ENCODE measurements around the gene SMIM24. TPM values are rescaled to one million over a fixed set of nuclear protein-coding genes. Genes with fewer than 3 reads are reported as not detected.

Gene SMIM24
- total RNA-seq, 2 experiments from 2014 or later: not detected

DNA sequence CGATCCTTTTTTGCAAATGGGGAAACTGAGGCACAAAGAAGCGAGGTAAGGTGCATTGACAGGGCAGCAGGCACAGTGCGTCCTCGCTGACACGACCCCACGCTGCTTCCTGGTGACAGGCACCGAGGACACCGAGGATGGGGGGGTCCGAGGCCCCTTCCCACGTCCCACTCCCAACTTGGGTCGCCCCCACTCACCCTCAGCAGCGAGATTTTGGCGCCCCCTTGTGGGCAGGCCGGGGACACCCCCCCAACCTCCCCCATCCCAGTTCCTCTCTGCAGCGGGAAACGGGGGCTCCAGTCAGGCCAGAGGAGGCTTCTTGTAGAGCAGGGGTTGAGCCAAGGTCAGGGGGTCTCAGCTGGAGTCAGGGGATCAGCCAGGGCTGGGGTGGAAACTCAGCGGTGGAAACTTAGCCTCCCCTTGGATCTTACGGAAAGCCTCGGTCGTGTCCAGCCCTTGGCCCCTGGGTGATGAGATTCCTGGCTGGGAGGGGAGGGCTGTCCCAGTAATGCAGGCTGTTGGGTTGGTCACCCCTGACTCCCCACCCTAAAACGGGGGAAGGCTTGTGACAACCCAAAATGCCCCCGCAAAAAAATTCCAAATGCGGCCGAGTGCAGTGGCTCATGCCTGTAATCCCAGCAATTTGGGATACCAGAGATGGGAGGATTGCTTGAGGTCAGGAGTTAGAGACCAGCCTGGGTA lies 8.2 kb downstream of the SMIM24 start:
- Histone ChIP-seq H3K9me3 (ENCODE audit: control insufficient read depth in 1 of 2, insufficient read depth in 1 of 2, low read length in 2 of 2) (no peaks in the 10 kb centered on the region), H3K36me3 (ENCODE audit: insufficient read depth, low read length) (no peaks in the 10 kb centered on the region), H3K27ac (ENCODE audit: low read depth in 1 of 2, low read length in 2 of 2) (no peak overlapping the region), H3K4me1 (ENCODE audit: insufficient read depth, low read length) (no peaks in the 10 kb centered on the region), H3K4me3 (ENCODE audit: low read length) (no peak overlapping the region), H3K27me3 (ENCODE audit: control insufficient read depth in 1 of 2, insufficient read depth in 2 of 2, low read length in 2 of 2) (no peaks in the 10 kb centered on the region)
- CTCF ChIA-PET: interaction anchor here (1.5 kb wide), 1 partner anchor 23 kb away, joined by 3 read pairs; no protein-coding TSS in a partner anchor
- H3K27ac Mint-ChIP-seq: no peak overlapping the region
- DNase-seq (peak in 13 of 14 experiments; percentile 11 to 61 (median 30)), ATAC-seq (ENCODE audit: poor library complexity) (no peak)
- no peak overlapping the region for H3K4me3 Mint-ChIP-seq
- TF ChIP-seq, protein P1, sequence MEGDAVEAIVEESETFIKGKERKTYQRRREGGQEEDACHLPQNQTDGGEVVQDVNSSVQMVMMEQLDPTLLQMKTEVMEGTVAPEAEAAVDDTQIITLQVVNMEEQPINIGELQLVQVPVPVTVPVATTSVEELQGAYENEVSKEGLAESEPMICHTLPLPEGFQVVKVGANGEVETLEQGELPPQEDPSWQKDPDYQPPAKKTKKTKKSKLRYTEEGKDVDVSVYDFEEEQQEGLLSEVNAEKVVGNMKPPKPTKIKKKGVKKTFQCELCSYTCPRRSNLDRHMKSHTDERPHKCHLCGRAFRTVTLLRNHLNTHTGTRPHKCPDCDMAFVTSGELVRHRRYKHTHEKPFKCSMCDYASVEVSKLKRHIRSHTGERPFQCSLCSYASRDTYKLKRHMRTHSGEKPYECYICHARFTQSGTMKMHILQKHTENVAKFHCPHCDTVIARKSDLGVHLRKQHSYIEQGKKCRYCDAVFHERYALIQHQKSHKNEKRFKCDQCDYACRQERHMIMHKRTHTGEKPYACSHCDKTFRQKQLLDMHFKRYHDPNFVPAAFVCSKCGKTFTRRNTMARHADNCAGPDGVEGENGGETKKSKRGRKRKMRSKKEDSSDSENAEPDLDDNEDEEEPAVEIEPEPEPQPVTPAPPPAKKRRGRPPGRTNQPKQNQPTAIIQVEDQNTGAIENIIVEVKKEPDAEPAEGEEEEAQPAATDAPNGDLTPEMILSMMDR (IDR thresholded peaks at IDR 0.05): peak; percentile 67
- no peaks in the 10 kb centered on the region for H3K27me3 Mint-ChIP-seq
- no peaks in the 10 kb centered on the region for H3K36me3 Mint-ChIP-seq (ENCODE audit: low read depth)
- no peaks in the 10 kb centered on the region for H3K4me1 Mint-ChIP-seq (ENCODE audit: low read depth)
- POLR2A ChIA-PET: no interaction called here
- intact Hi-C loops (cut with DNase I, micrococcal nuclease): loop anchor here in 1 of 2 experiments (1.0 kb wide), 1 partner anchor 145 kb away; no protein-coding TSS in a partner anchor
- H3K9me3 Mint-ChIP-seq: no peaks in the 10 kb centered on the region

DNA sequence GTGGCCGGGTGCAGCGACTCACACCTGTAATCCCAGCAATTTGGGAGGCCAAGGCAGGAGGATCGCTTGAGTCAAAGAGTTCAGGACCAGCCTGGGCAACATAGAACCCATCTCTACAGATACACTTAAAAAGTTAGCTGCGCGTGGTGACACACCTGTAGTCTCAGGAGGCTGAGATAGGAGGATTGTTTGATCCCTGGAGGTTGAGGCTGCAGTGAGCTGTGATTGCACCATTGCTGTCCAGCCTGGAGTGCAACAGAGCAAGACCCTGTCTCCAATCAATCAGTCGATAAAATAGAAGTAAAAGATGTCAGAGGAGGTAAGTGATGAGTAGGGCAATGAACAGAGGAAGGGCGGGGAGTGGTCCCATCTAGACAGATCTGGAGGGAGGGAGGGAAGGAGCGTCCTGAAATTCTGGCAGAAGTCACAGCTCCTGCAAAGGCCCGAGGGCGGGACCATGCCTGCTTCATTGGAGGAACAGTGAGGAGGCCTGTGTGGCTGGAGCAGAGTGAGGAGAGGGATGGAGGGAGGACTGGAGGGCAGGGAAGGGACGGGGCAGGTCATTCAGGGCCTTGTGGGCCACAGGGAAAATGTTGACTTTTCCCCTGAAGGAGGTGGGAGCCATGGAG lies 9.7 kb downstream of the SMIM24 start:
- Histone ChIP-seq H3K27me3 (ENCODE audit: control insufficient read depth in 1 of 2, insufficient read depth in 2 of 2, low read length in 2 of 2) (no peaks in the 10 kb centered on the region), H3K27ac (ENCODE audit: low read depth in 1 of 2, low read length in 2 of 2) (no peak overlapping the region), H3K4me3 (ENCODE audit: low read length) (no peak overlapping the region), H3K36me3 (ENCODE audit: insufficient read depth, low read length) (no peaks in the 10 kb centered on the region), H3K4me1 (ENCODE audit: insufficient read depth, low read length) (no peaks in the 10 kb centered on the region), H3K9me3 (ENCODE audit: control insufficient read depth in 1 of 2, insufficient read depth in 1 of 2, low read length in 2 of 2) (no peaks in the 10 kb centered on the region)
- intact Hi-C loops (cut with DNase I, micrococcal nuclease): no loop called here
- CTCF ChIA-PET: no interaction called here
- Mint-ChIP-seq H3K4me3 (no peak overlapping the region), H3K36me3 (ENCODE audit: low read depth) (peaks cover under 1% of the 10 kb centered on the region), H3K9me3 (no peaks in the 10 kb centered on the region), H3K4me1 (ENCODE audit: low read depth) (no peaks in the 10 kb centered on the region), H3K27me3 (no peaks in the 10 kb centered on the region), H3K27ac (no peak overlapping the region)
- POLR2A ChIA-PET: no interaction called here
- DNase-seq: no peak
- TF ChIP-seq, protein P1 (IDR thresholded peaks at IDR 0.05): no peak
- ATAC-seq (ENCODE audit: poor library complexity): no peak

DNA sequence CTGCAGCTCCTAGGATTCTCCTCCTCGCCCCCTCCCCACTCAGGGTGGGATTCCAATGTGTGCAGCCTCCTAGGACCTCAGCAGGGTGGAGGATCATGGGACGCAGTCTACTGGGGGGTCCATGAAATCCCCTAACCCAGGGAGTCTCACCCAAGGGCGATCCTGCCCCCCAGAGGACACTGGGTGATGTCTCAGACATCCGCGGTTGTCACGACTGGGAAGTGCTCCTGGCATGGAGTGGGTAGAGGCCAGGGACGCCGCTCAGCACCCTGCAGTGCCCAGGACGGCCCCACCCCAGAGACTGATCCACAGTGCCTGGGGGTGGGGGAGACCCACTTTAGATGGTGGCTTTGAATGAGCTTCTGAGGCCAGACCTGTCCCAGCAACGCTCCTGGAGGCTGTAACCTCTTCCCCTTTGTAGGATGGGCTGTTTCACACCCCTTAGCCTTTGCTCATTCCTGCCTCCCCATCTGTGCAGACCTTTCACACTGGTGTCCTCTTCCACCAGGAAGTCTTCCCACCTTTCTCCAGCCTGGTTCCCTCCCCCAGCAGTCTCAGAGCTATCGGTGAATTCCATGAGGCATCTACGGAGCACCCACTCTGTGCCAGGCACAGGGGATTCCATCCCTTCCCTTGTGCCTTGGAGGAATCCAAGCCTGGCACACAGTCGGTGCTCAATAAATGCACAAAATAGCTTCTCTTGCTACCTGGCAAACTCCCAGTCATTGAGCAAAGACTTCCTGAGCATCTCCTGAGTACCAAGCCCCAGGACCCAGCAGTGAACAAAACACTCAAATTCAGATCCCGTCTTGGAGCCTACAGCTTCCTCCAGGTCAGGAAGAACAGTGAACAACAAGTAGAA lies 10.5 kb downstream of the SMIM24 start:
- Mint-ChIP-seq H3K4me3 (no peak overlapping the region), H3K9me3 (no peaks in the 10 kb centered on the region), H3K4me1 (ENCODE audit: low read depth) (no peaks in the 10 kb centered on the region), H3K27ac (no peak overlapping the region), H3K36me3 (ENCODE audit: low read depth) (peaks cover 5% of the 10 kb centered on the region), H3K27me3 (no peaks in the 10 kb centered on the region)
- Histone ChIP-seq H3K9me3 (ENCODE audit: control insufficient read depth in 1 of 2, insufficient read depth in 1 of 2, low read length in 2 of 2) (no peaks in the 10 kb centered on the region), H3K27me3 (ENCODE audit: control insufficient read depth in 1 of 2, insufficient read depth in 2 of 2, low read length in 2 of 2) (no peaks in the 10 kb centered on the region), H3K27ac (ENCODE audit: low read depth in 1 of 2, low read length in 2 of 2) (no peak overlapping the region), H3K36me3 (ENCODE audit: insufficient read depth, low read length) (no peaks in the 10 kb centered on the region), H3K4me3 (ENCODE audit: low read length) (no peak overlapping the region), H3K4me1 (ENCODE audit: insufficient read depth, low read length) (no peaks in the 10 kb centered on the region)
- ChIA-PET CTCF (no interaction called here), POLR2A (no interaction called here)
- ATAC-seq (ENCODE audit: poor library complexity) (no peak), DNase-seq (no peak)
- intact Hi-C loops (cut with DNase I, micrococcal nuclease): no loop called here
- TF ChIP-seq, protein P1 (IDR thresholded peaks at IDR 0.05): no peak
